Measurements from ENCODE around the gene SLC22A3. TPM values are rescaled to one million over a fixed set of nuclear protein-coding genes. Genes with fewer than 3 reads are reported as not detected.

The SLC22A3 gene
- total RNA-seq, 1 experiment from 2014 or later = 2.4 TPM

GRCh38 chr6:160374836-160375560, 26.8 kb downstream of the SLC22A3 start:
- no peak for TF ChIP-seq CTCF (IDR thresholded peaks at IDR 0.05; ENCODE audit: insufficient read depth in 1 of 2, low read depth in 1 of 2, low read length in 1 of 2, severe bottlenecking in 1 of 2, unreplicated experiment in 1 of 2)
- BruUV-seq (replicated peaks) = no TSS peak
- Histone ChIP-seq H3K27me3 (replicated peaks; ENCODE audit: control insufficient read depth, insufficient read depth, low read length) (no peaks in the 10 kb centered on the region), H3K9me3 (no peaks in the 10 kb centered on the region), H3K36me3 (ENCODE audit: control insufficient read depth, insufficient read depth, low read length) (no peaks in the 10 kb centered on the region), H3K4me3 (ENCODE audit: low read depth, low read length) (no peak overlapping the region), H3K4me1 (no peaks in the 10 kb centered on the region)
- H3K4me3 Mint-ChIP-seq (ENCODE audit: unreplicated experiment) = no peak overlapping the region
- H3K27ac Mint-ChIP-seq (ENCODE audit: unreplicated experiment) = no peak overlapping the region
- no peaks in the 10 kb centered on the region for H3K27me3 Mint-ChIP-seq (ENCODE audit: insufficient read depth, unreplicated experiment)
- no peaks in the 10 kb centered on the region for H3K9me3 Mint-ChIP-seq (ENCODE audit: unreplicated experiment)
- DNase-seq = no peak
- ChIA-PET CTCF (no interaction called here), POLR2A (no interaction called here)
- H3K4me1 Mint-ChIP-seq (ENCODE audit: low read depth, unreplicated experiment) = no peaks in the 10 kb centered on the region
- intact Hi-C loops (cut with micrococcal nuclease; ENCODE audit: unreplicated experiment) = no loop called here
- no peaks in the 10 kb centered on the region for H3K36me3 Mint-ChIP-seq (ENCODE audit: insufficient read depth, unreplicated experiment)

- Mint-ChIP-seq H3K27ac (ENCODE audit: unreplicated experiment) (no peak overlapping the region), H3K4me3 (ENCODE audit: unreplicated experiment) (no peak overlapping the region), H3K27me3 (ENCODE audit: insufficient read depth, unreplicated experiment) (no peaks in the 10 kb centered on the region), H3K4me1 (ENCODE audit: low read depth, unreplicated experiment) (no peaks in the 10 kb centered on the region), H3K36me3 (ENCODE audit: insufficient read depth, unreplicated experiment) (no peaks in the 10 kb centered on the region), H3K9me3 (ENCODE audit: unreplicated experiment) (no peaks in the 10 kb centered on the region)
- no peak overlapping the region for H3K4me3 ChIP-seq (ENCODE audit: low read depth, low read length)
- no peaks in the 10 kb centered on the region for H3K27me3 ChIP-seq (replicated peaks; ENCODE audit: control insufficient read depth, insufficient read depth, low read length)
- DNase-seq = no peak
- no peak for TF ChIP-seq CTCF (IDR thresholded peaks at IDR 0.05; ENCODE audit: insufficient read depth in 1 of 2, low read depth in 1 of 2, low read length in 1 of 2, severe bottlenecking in 1 of 2, unreplicated experiment in 1 of 2)
- ChIA-PET POLR2A (no interaction called here), CTCF (no interaction called here)
- no TSS peak for BruUV-seq (replicated peaks)
- no peaks in the 10 kb centered on the region for H3K9me3 ChIP-seq
- intact Hi-C loops (cut with micrococcal nuclease; ENCODE audit: unreplicated experiment) = no loop called here
- H3K36me3 ChIP-seq (ENCODE audit: control insufficient read depth, insufficient read depth, low read length) = no peaks in the 10 kb centered on the region
- no peaks in the 10 kb centered on the region for H3K4me1 ChIP-seq
Measured at GRCh38 chr6:160375561-160375949, 27.4 kb downstream of the SLC22A3 start.

GRCh38 chr6:160376445-160376844, 28.3 kb downstream of the SLC22A3 start:
- Mint-ChIP-seq H3K27ac (ENCODE audit: unreplicated experiment) (no peak overlapping the region), H3K4me3 (ENCODE audit: unreplicated experiment) (no peak overlapping the region), H3K4me1 (ENCODE audit: low read depth, unreplicated experiment) (no peaks in the 10 kb centered on the region), H3K36me3 (ENCODE audit: insufficient read depth, unreplicated experiment) (no peaks in the 10 kb centered on the region), H3K27me3 (ENCODE audit: insufficient read depth, unreplicated experiment) (no peaks in the 10 kb centered on the region), H3K9me3 (ENCODE audit: unreplicated experiment) (no peaks in the 10 kb centered on the region)
- ChIA-PET CTCF (no interaction called here), POLR2A (no interaction called here)
- Histone ChIP-seq H3K4me3 (ENCODE audit: low read depth, low read length) (no peak overlapping the region), H3K36me3 (ENCODE audit: control insufficient read depth, insufficient read depth, low read length) (no peaks in the 10 kb centered on the region), H3K9me3 (no peaks in the 10 kb centered on the region), H3K27me3 (replicated peaks; ENCODE audit: control insufficient read depth, insufficient read depth, low read length) (no peaks in the 10 kb centered on the region), H3K4me1 (no peaks in the 10 kb centered on the region)
- DNase-seq = no peak
- BruUV-seq (replicated peaks) = no TSS peak
- no peak for TF ChIP-seq CTCF (IDR thresholded peaks at IDR 0.05; ENCODE audit: insufficient read depth in 1 of 2, low read depth in 1 of 2, low read length in 1 of 2, severe bottlenecking in 1 of 2, unreplicated experiment in 1 of 2)
- intact Hi-C loops (cut with micrococcal nuclease; ENCODE audit: unreplicated experiment) = no loop called here
